Ascending aorta (tissue), 2 donors: ENCODE data around the gene CDK14. TPM values are rescaled to one million over a fixed set of nuclear protein-coding genes. Genes with fewer than 3 reads are reported as not detected.
"Not testable (repeated sequence)": the region's sequence is repeated elsewhere in the genome, so short reads cannot be mapped to it uniquely, and the experiment has no call there.

Source experiments
- DNase-seq, 2 donors: peaks; one replicate each; pipeline ENCODE4 v3.0.0-alpha.2; 2019; ENCODE audit warnings: low spot score in 2 of 2
- H3K27ac ChIP-seq, 2 donors: fragments of 200-600 bp; sonication (generic); one replicate each; pipeline ENCODE4 v1.5.1; 2016 to 2017; ENCODE audit warnings: mild to moderate bottlenecking in 1 of 2
- H3K27me3 ChIP-seq: fragments of 200-600 bp; sonication (generic); one replicate; pipeline ENCODE4 v1.5.1; 2017
- H3K36me3 ChIP-seq, 2 donors: fragments of 200-600 bp; sonication (generic); one replicate each; pipeline ENCODE4 v1.5.1; 2016
- H3K4me1 ChIP-seq, 2 donors: fragments of 200-600 bp; sonication (generic); one replicate each; pipeline ENCODE4 v1.5.1; 2016 to 2017; ENCODE audit warnings: mild to moderate bottlenecking in 1 of 2
- H3K4me3 ChIP-seq, 2 donors: fragments of 200-600 bp; sonication (generic); one replicate each; pipeline ENCODE4 v1.5.1; 2016 to 2017; ENCODE audit warnings: mild to moderate bottlenecking in 1 of 2
- H3K9me3 ChIP-seq, 2 donors: fragments of 200-600 bp; sonication (generic); one replicate each; pipeline ENCODE4 v1.5.1; 2016
- CTCF ChIP-seq, 3 experiments: fragments of 200-600 bp in 2 of 3; fragments of 450-650 bp in 1 of 3; sonication (generic) in 2 of 3; IDR thresholded peaks; one replicate each; pipeline ENCODE4 v1.5.1; 2016 to 2019; ENCODE audit warnings: antibody characterized with exemption in 3 of 3, mild to moderate bottlenecking in 1 of 3, moderate library complexity in 1 of 3
- intact Hi-C: fragments of 100-400 bp; cut with DNase I; formaldehyde crosslinking; loops from one replicate; pipeline ENCODE4 v1.15.1; 2023
- total RNA-seq: library from RNA; depleted of rRNA; stranded (reverse); fragments of >200 nt; gene quantifications from one replicate; pipeline ENCODE4 v1.1.0, GENCODE V29; 2016

CDK14 gene
- total RNA-seq, 1 donor from 2014 or later, result 5.1 TPM

- Histone ChIP-seq H3K4me3 (no peak overlapping the region), H3K9me3 (no peaks in the 10 kb centered on the region), H3K27me3 (no peaks in the 10 kb centered on the region), H3K36me3 (no peaks in the 10 kb centered on the region), H3K27ac (no peak overlapping the region), H3K4me1 (no peaks in the 10 kb centered on the region)
- no peak for DNase-seq
- TF ChIP-seq CTCF (IDR thresholded peaks at IDR 0.05), result no peak
- intact Hi-C loops, result no loop called here
Measured at GRCh38 chr7:90923541-90923997, 327.4 kb downstream of the CDK14 start.

- H3K4me3 ChIP-seq, intact Hi-C loops, H3K36me3 ChIP-seq, H3K4me1 ChIP-seq, DNase-seq, H3K9me3 ChIP-seq, H3K27me3 ChIP-seq, H3K27ac ChIP-seq: not testable (repeated sequence)
Measured at GRCh38 chr7:90928700-90929424, 332.7 kb downstream of the CDK14 start.

GRCh38 chr7:90931986-90932916, 336.1 kb downstream of the CDK14 start:
- H3K9me3 ChIP-seq, result no peaks in the 10 kb centered on the region
- no peaks in the 10 kb centered on the region for H3K27me3 ChIP-seq
- no peak overlapping the region for H3K4me3 ChIP-seq
- H3K27ac ChIP-seq, result no peak overlapping the region
- no peaks in the 10 kb centered on the region for H3K4me1 ChIP-seq
- TF ChIP-seq CTCF (IDR thresholded peaks at IDR 0.05), result no peak
- intact Hi-C loops, result no loop called here
- no peaks in the 10 kb centered on the region for H3K36me3 ChIP-seq
- DNase-seq, result no peak

GRCh38 chr7:90933041-90933440, 336.9 kb downstream of the CDK14 start:
- no peak for DNase-seq
- intact Hi-C loops, result no loop called here
- Histone ChIP-seq H3K9me3 (no peaks in the 10 kb centered on the region), H3K27me3 (no peaks in the 10 kb centered on the region), H3K4me1 (no peaks in the 10 kb centered on the region), H3K4me3 (no peak overlapping the region), H3K27ac (no peak overlapping the region), H3K36me3 (no peaks in the 10 kb centered on the region)
- no peak for TF ChIP-seq CTCF (IDR thresholded peaks at IDR 0.05)

- peak; percentile 18 to 69 for DNase-seq
Measured at GRCh38 chr7:90933984-90934383, 337.9 kb downstream of the CDK14 start.

More at GRCh38 chr7:90933984-90934383, 337.9 kb downstream of the CDK14 start:
- H3K4me3 ChIP-seq, result no peak overlapping the region
- H3K36me3 ChIP-seq, result no peaks in the 10 kb centered on the region
- H3K27ac ChIP-seq, result peak overlapping the region in 1 of 2 donors; percentile 11
- no peak for TF ChIP-seq CTCF (IDR thresholded peaks at IDR 0.05)
- intact Hi-C loops, result no loop called here
- H3K4me1 ChIP-seq, result no peaks in the 10 kb centered on the region
- H3K9me3 ChIP-seq, result no peaks in the 10 kb centered on the region
- H3K27me3 ChIP-seq, result no peaks in the 10 kb centered on the region
